GM10847 (cell line): ENCODE measurements around the gene MYO15A.

Experiments used
- POLR2A ChIP-seq: IDR thresholded peaks from 2 replicates; pipeline ENCODE4 v1.6.1; 2011; ENCODE audit not compliant: insufficient read length; ENCODE audit errors: extremely low read depth

MYO15A gene

GRCh38 chr17:18139092-18139491, 30.5 kb downstream of the MYO15A start:
- no peak for TF ChIP-seq POLR2A

- no peak for TF ChIP-seq POLR2A
Observed at GRCh38 chr17:18139498-18139897, 30.9 kb downstream of the MYO15A start.

- TF ChIP-seq POLR2A = no peak
Observed at GRCh38 chr17:18139949-18140348, 31.4 kb downstream of the MYO15A start.

- no peak for TF ChIP-seq POLR2A
Observed at GRCh38 chr17:18140648-18141047, 32.1 kb downstream of the MYO15A start.

GRCh38 chr17:18141210-18141803, 32.8 kb downstream of the MYO15A start:
- no peak for TF ChIP-seq POLR2A

- no peak for TF ChIP-seq POLR2A
Observed at GRCh38 chr17:18142417-18142816, 33.9 kb downstream of the MYO15A start.

- TF ChIP-seq POLR2A = no peak
Observed at GRCh38 chr17:18143044-18143936, 34.7 kb downstream of the MYO15A start.

GRCh38 chr17:18144261-18144660, 35.7 kb downstream of the MYO15A start:
- no peak for TF ChIP-seq POLR2A

GRCh38 chr17:18144855-18145254, 36.3 kb downstream of the MYO15A start:
- no peak for TF ChIP-seq POLR2A

- no peak for TF ChIP-seq POLR2A
Observed at GRCh38 chr17:18145811-18146210, 37.3 kb downstream of the MYO15A start.

GRCh38 chr17:18146259-18146658, 37.7 kb downstream of the MYO15A start:
- TF ChIP-seq POLR2A = no peak

- no peak for TF ChIP-seq POLR2A
Observed at GRCh38 chr17:18146980-18147379, 38.4 kb downstream of the MYO15A start.

GRCh38 chr17:18148586-18148985, 40.0 kb downstream of the MYO15A start:
- TF ChIP-seq POLR2A = no peak

GRCh38 chr17:18151290-18151689, 42.7 kb downstream of the MYO15A start:
- no peak for TF ChIP-seq POLR2A

- TF ChIP-seq POLR2A = no peak
Observed at GRCh38 chr17:18155179-18155578, 46.6 kb downstream of the MYO15A start.

GRCh38 chr17:18156171-18156975, 47.8 kb downstream of the MYO15A start:
- TF ChIP-seq POLR2A = no peak
